MCF 10A (cell line): ENCODE results near the gene BCL3. TPM values are rescaled to one million over a fixed set of nuclear protein-coding genes. Genes with fewer than 3 reads are reported as not detected.
"Not testable (repeated sequence)": the region's sequence is repeated elsewhere in the genome, so short reads cannot be mapped to it uniquely, and the experiment has no call there.

Experiments used
- BruUV-seq: library from RNA; stranded (reverse); fragments of 400-500 nt; replicated peaks from 2 replicates; lab custom pipeline; 2021; lab: Mats Ljungman, UMichigan
- CTCF ChIA-PET: fragments of 300-600 bp; sonication (Branson Sonifier 250); formaldehyde crosslinking; extraction: SDS; loops from one replicate; lab custom pipeline; 2021; ENCODE audit warnings: antibody characterized with exemption, inconsistent platforms; lab: Yijun Ruan, JAX
- POLR2A ChIA-PET: fragments of 300-600, 350-650 bp; sonication (Branson Sonifier 250); formaldehyde crosslinking; extraction: SDS; loops from one replicate; lab custom pipeline; 2020; ENCODE audit warnings: antibody characterized with exemption, inconsistent platforms; lab: Yijun Ruan, JAX
- DNase-seq: peaks from one replicate; pipeline ENCODE4 v3.0.0-alpha.2; 2018; ENCODE audit not compliant: unreplicated experiment
- H3K27ac Mint-ChIP-seq: one replicate; pipeline ENCODE4 v1.8.0; 2022; ENCODE audit warnings: mild to moderate bottlenecking, low read depth, mixed read lengths; ENCODE audit not compliant: unreplicated experiment
- H3K27me3 Mint-ChIP-seq: one replicate; pipeline ENCODE4 v1.8.0; 2022; ENCODE audit warnings: mixed read lengths; ENCODE audit not compliant: insufficient read depth, unreplicated experiment
- H3K36me3 Mint-ChIP-seq: one replicate; pipeline ENCODE4 v1.8.0; 2022; ENCODE audit warnings: mild to moderate bottlenecking, moderate library complexity, mixed read lengths; ENCODE audit not compliant: insufficient read depth, unreplicated experiment
- H3K4me1 Mint-ChIP-seq: one replicate; pipeline ENCODE4 v1.8.0; 2022; ENCODE audit warnings: mixed read lengths; ENCODE audit not compliant: insufficient read depth, unreplicated experiment
- H3K4me3 Mint-ChIP-seq: one replicate; pipeline ENCODE4 v1.8.0; 2022; ENCODE audit warnings: mild to moderate bottlenecking, moderate library complexity, mixed read lengths; ENCODE audit not compliant: unreplicated experiment
- H3K9me3 Mint-ChIP-seq: one replicate; pipeline ENCODE4 v1.8.0; 2022; ENCODE audit warnings: mixed read lengths; ENCODE audit not compliant: unreplicated experiment
- intact Hi-C: fragments of 100-400 bp; cut with micrococcal nuclease; formaldehyde crosslinking; loops from 2 replicates; pipeline ENCODE4 v1.14.1; 2022
- total RNA-seq: library from RNA; stranded (reverse); gene quantifications from 2 replicates; pipeline ENCODE4 v1.2.3, GENCODE V29; 2022
- TF ChIP-seq, protein P1 (sequence below): fragments of 200-600 bp; IDR thresholded peaks from one replicate; pipeline ENCODE4 v1.8.0; 2022; ENCODE audit warnings: antibody characterized with exemption, mild to moderate bottlenecking; ENCODE audit not compliant: unreplicated experiment

BCL3 gene
- total RNA-seq, 1 experiment from 2014 or later = 24.4 TPM

GRCh38 chr19:44765949-44766335 is 17.4 kb downstream of the BCL3 start:
- BruUV-seq = no TSS peak
- Mint-ChIP-seq H3K36me3 (peaks cover 7% of the 10 kb centered on the region), H3K4me1 (peaks cover 14% of the 10 kb centered on the region), H3K4me3 (no peak overlapping the region), H3K27me3 (no peaks in the 10 kb centered on the region), H3K9me3 (no peaks in the 10 kb centered on the region), H3K27ac (no peak overlapping the region)
- TF ChIP-seq, protein P1, sequence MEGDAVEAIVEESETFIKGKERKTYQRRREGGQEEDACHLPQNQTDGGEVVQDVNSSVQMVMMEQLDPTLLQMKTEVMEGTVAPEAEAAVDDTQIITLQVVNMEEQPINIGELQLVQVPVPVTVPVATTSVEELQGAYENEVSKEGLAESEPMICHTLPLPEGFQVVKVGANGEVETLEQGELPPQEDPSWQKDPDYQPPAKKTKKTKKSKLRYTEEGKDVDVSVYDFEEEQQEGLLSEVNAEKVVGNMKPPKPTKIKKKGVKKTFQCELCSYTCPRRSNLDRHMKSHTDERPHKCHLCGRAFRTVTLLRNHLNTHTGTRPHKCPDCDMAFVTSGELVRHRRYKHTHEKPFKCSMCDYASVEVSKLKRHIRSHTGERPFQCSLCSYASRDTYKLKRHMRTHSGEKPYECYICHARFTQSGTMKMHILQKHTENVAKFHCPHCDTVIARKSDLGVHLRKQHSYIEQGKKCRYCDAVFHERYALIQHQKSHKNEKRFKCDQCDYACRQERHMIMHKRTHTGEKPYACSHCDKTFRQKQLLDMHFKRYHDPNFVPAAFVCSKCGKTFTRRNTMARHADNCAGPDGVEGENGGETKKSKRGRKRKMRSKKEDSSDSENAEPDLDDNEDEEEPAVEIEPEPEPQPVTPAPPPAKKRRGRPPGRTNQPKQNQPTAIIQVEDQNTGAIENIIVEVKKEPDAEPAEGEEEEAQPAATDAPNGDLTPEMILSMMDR = no peak
- POLR2A ChIA-PET = interaction anchor here (1.1 to 3.4 kb wide), 5 partner anchors 13 to 44 kb away, joined by 3 to 14 read pairs (median 5); partner anchors contain the start of gene BCL3
- no peak for DNase-seq
- intact Hi-C loops = no loop called here
- CTCF ChIA-PET = interaction anchor here (0.6 to 19.2 kb wide), 10 partner anchors 11 to 143 kb away, joined by 3 to 414 read pairs (median 3); no protein-coding TSS in a partner anchor

DNA sequence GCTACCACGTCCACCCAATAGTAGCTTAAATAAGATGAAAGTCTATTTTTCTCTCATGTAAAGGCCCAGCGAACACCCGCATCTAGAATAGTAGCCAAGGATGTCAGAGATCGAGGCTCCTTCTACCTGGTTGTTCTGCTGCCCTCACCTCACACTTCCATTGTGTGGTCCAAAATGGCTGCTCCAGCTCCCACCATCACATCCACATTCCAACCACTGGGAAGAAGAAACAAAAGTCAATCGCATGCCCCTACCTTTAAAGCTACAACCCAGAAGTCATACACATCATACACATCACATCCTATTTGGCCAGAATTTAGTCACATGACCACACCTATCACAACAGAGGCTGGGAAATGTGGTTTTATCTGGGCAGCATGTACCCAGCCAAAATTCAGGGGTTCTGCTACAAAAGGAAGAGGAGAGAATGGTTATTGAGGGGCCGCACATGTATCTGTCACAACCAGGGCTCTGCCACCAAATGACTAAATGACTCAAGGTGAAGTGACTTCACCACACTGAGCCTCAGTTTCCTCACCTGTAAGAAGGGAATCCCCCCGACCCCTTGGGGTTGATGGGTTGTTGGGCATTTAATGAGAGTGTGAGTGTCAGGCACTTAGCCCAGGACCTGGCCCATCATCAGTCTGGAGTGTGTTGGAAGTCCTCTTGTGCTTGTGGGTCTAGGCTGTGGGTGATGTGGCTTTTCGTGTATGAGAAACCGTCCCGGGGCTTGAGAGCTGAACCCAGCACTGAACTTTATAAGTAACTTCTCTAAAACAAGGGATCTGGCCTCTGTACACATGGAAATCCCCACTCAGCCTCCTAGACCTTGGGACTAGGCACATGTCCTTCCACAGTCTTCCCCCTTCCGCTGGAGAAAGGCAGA is 19.0 kb downstream of the BCL3 start:
- ChIA-PET CTCF (interaction anchor here (0.7 to 19.2 kb wide), 6 partner anchors 17 to 570 kb away, joined by 3 to 414 read pairs (median 4); no protein-coding TSS in a partner anchor), POLR2A (interaction anchor here (1.0 to 3.4 kb wide), 3 partner anchors 13 to 25 kb away, joined by 3 to 14 read pairs (median 3); no protein-coding TSS in a partner anchor)
- no peak overlapping the region for H3K27ac Mint-ChIP-seq
- no peaks in the 10 kb centered on the region for H3K36me3 Mint-ChIP-seq
- TF ChIP-seq, protein P1 = no peak
- intact Hi-C loops = no loop called here
- no peak for DNase-seq
- no TSS peak for BruUV-seq
- H3K4me1 Mint-ChIP-seq = peaks cover 15% of the 10 kb centered on the region
- H3K9me3 Mint-ChIP-seq = no peaks in the 10 kb centered on the region
- no peak overlapping the region for H3K4me3 Mint-ChIP-seq
- H3K27me3 Mint-ChIP-seq = no peaks in the 10 kb centered on the region

- intact Hi-C loops = loop anchor here (1.0 to 2.0 kb wide), 8 partner anchors 18 to 199 kb away; no protein-coding TSS in a partner anchor
- Mint-ChIP-seq H3K9me3 (no peaks in the 10 kb centered on the region), H3K27ac (no peak overlapping the region), H3K27me3 (no peaks in the 10 kb centered on the region), H3K4me3 (peak overlapping the region; percentile 41), H3K4me1 (peaks cover 24% of the 10 kb centered on the region), H3K36me3 (no peaks in the 10 kb centered on the region)
- TF ChIP-seq, protein P1 = peak; percentile 77
- POLR2A ChIA-PET = interaction anchor here (1.0 to 6.5 kb wide), 7 partner anchors 8 to 47 kb away, joined by 4 to 61 read pairs (median 5); partner anchors contain the start of gene CBLC
- peak; percentile 99 for DNase-seq
- CTCF ChIA-PET = interaction anchor here (0.6 to 19.2 kb wide), 42 partner anchors 9 to 842 kb away, joined by 3 to 414 read pairs (median 4); no protein-coding TSS in a partner anchor
- BruUV-seq = no TSS peak
These were observed 22.2 kb downstream of the BCL3 start for GRCh38 chr19:44770550-44771257.

GRCh38 chr19:44772144-44772543 is 23.6 kb downstream of the BCL3 start:
- CTCF ChIA-PET = interaction anchor here (0.7 to 19.2 kb wide), 13 partner anchors 12 to 195 kb away, joined by 3 to 414 read pairs (median 9); no protein-coding TSS in a partner anchor
- H3K4me3 Mint-ChIP-seq, H3K36me3 Mint-ChIP-seq, intact Hi-C loops, H3K9me3 Mint-ChIP-seq, H3K27me3 Mint-ChIP-seq, BruUV-seq, DNase-seq: not testable (repeated sequence)
- POLR2A ChIA-PET = interaction anchor here (0.7 to 6.5 kb wide), 4 partner anchors 30 to 132 kb away, joined by 3 to 61 read pairs (median 26); no protein-coding TSS in a partner anchor
- Mint-ChIP-seq H3K4me1 (peaks cover 28% of the 10 kb centered on the region), H3K27ac (peak overlapping the region; percentile 32)
